ENCODE measurements around the gene DMAC2.

DMAC2 gene

GRCh38 chr19:41431426-41432386 lies 8.0 kb downstream of the DMAC2 start:
- no peak overlapping the region for H3K4me3 ChIP-seq (ENCODE audit: low read length)
- DNase-seq (ENCODE audit: low read depth), result peak; percentile 54
- peak; percentile 49 for TF ChIP-seq CTCF (conservative IDR thresholded peaks at IDR 0.05; ENCODE audit: low read length)

- no peak for TF ChIP-seq CTCF (conservative IDR thresholded peaks at IDR 0.05; ENCODE audit: low read length)
- H3K4me3 ChIP-seq (ENCODE audit: low read length), result no peak overlapping the region
- DNase-seq (ENCODE audit: low read depth), result peak; percentile 30
Observed at GRCh38 chr19:41430922-41431321, 8.8 kb downstream of the DMAC2 start.

GRCh38 chr19:41428481-41428859 lies 11.2 kb downstream of the DMAC2 start:
- no peak for TF ChIP-seq CTCF (conservative IDR thresholded peaks at IDR 0.05; ENCODE audit: low read length)
- DNase-seq (ENCODE audit: low read depth), result no peak
- H3K4me3 ChIP-seq (ENCODE audit: low read length), result peak overlapping the region; percentile 65

GRCh38 chr19:41427647-41428480 lies 11.8 kb downstream of the DMAC2 start:
- no peak for TF ChIP-seq CTCF (conservative IDR thresholded peaks at IDR 0.05; ENCODE audit: low read length)
- peak overlapping the region; percentile 65 for H3K4me3 ChIP-seq (ENCODE audit: low read length)
- DNase-seq (ENCODE audit: low read depth), result peak; percentile 15

- peak within 1 kb of the TSS; percentile 65 for H3K4me3 ChIP-seq (ENCODE audit: low read length)
- peak; percentile 69 for DNase-seq (ENCODE audit: low read depth)
- no peak for TF ChIP-seq CTCF (conservative IDR thresholded peaks at IDR 0.05; ENCODE audit: low read length)
Observed at GRCh38 chr19:41426952-41427646, 12.6 kb downstream of the DMAC2 start, which contains the start of gene B3GNT8. Gene B3GNT8 (minus strand): TSS chr19:41427374. CDS start chr19:41426778, 596 bp downstream.

GRCh38 chr19:41426116-41426841 lies 13.4 kb downstream of the DMAC2 start:
- DNase-seq (ENCODE audit: low read depth), result no peak
- H3K4me3 ChIP-seq (ENCODE audit: low read length), result peak overlapping the region; percentile 65
- no peak for TF ChIP-seq CTCF (conservative IDR thresholded peaks at IDR 0.05; ENCODE audit: low read length)
